GM12872 (cell line): ENCODE measurements around the gene SNAI3.

Experiments used
- TF ChIP-seq, protein P1 (sequence below): IDR thresholded peaks from 3 replicates; pipeline ENCODE4 v1.5.1; 2011; ENCODE audit warnings: low read depth, mild to moderate bottlenecking, low read length, moderate library complexity; ENCODE audit not compliant: insufficient read depth

The SNAI3 gene

DNA sequence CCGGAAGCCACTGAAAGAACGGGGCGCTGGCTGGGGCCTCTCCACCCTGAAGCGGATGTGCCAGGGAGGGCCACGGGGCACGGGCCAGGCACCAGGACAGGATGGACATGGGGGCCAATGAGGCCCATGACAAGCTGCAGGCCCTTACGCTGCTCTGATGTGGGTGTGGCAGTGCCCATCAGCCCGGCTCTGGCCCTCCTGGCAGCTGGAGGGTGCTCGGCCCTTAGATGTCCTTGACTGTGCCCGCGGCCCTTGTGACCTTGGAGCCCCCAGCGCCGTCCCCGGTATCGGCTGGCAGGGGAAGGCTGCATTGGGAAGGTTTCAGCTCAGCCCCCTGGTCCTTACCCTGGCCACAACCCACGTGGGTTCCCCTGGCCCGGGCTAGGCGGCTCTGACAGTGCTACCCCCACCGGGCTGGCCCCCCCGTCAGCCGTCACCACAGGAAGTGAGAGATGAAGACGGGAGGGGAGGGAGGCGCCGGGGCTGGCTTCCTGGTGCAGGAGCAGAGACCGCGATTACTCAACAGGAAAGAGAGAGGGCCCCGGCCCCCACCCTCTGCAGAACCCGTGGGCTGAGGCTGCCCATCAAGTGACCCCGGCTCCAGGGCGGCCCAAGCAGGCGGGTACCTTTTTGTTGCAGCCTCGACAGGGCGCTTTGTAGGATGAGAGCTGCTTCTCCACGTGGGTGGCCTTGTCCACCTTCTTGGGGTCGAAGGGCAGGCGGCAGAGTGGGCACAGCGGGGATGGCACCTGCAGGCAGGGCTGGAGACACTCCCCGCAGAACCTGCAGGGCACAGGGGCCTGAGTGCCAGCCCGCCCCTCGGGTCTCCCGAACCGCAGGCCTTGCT, 14.6 kb upstream of the SNAI3 start:
- TF ChIP-seq, protein P1, sequence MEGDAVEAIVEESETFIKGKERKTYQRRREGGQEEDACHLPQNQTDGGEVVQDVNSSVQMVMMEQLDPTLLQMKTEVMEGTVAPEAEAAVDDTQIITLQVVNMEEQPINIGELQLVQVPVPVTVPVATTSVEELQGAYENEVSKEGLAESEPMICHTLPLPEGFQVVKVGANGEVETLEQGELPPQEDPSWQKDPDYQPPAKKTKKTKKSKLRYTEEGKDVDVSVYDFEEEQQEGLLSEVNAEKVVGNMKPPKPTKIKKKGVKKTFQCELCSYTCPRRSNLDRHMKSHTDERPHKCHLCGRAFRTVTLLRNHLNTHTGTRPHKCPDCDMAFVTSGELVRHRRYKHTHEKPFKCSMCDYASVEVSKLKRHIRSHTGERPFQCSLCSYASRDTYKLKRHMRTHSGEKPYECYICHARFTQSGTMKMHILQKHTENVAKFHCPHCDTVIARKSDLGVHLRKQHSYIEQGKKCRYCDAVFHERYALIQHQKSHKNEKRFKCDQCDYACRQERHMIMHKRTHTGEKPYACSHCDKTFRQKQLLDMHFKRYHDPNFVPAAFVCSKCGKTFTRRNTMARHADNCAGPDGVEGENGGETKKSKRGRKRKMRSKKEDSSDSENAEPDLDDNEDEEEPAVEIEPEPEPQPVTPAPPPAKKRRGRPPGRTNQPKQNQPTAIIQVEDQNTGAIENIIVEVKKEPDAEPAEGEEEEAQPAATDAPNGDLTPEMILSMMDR: no peak

DNA sequence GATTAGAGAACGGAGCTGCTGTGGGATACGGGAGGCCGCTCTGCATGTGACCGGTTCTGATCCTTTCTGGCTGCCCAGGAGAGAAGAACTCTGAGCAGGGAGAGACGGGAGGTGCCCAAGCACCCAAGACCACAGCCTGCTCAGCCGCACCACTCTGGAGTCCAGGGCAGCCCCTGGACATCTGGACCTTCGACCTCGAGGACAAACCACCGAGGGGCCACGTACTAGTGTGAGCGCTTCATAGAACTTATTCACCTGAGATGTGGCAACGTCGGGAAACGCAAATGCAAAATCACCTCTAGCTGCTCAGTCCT, 14.0 kb upstream of the SNAI3 start:
- TF ChIP-seq, protein P1: no peak

DNA sequence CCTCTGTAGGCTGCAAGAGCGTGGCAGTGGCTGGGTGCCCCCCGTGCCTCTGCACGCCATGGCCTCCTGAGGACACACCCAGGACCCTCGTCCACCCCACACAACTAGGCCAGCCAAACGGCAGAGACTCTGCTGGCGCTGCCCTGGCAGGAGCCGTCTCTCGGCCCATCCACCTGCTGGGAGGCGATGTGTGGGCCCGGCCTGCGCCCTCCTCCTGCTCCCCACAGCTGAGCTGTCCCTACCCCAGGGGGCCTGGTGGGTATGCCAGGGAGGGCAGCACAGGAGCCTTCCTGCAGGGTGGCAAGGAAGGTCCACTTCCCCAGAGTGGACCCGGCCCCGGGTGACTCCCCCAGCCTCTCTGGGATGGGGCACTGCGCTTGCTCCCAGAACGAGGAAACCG, 12.9 kb upstream of the SNAI3 start:
- TF ChIP-seq, protein P1: no peak

DNA sequence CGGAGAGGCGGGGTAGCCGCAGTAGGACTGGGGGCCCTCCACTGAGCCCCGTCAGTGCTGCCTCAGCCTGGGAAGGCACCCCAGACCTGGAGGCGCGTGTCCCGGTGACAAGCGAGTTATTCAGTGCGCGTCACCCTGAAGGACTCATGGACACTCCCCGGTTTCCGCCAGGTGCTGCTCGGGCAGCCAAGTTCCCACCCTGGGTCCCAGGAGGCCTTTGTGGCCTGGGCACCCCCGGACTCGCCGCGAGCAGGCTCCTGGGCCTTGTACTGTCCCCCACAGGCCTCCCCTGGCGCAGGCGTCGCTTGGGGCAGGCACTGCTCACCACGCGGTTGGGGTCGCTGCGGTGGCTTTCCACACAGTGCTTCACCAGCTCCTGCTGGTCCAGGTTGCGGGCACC, 12.3 kb upstream of the SNAI3 start:
- TF ChIP-seq, protein P1: no peak

DNA sequence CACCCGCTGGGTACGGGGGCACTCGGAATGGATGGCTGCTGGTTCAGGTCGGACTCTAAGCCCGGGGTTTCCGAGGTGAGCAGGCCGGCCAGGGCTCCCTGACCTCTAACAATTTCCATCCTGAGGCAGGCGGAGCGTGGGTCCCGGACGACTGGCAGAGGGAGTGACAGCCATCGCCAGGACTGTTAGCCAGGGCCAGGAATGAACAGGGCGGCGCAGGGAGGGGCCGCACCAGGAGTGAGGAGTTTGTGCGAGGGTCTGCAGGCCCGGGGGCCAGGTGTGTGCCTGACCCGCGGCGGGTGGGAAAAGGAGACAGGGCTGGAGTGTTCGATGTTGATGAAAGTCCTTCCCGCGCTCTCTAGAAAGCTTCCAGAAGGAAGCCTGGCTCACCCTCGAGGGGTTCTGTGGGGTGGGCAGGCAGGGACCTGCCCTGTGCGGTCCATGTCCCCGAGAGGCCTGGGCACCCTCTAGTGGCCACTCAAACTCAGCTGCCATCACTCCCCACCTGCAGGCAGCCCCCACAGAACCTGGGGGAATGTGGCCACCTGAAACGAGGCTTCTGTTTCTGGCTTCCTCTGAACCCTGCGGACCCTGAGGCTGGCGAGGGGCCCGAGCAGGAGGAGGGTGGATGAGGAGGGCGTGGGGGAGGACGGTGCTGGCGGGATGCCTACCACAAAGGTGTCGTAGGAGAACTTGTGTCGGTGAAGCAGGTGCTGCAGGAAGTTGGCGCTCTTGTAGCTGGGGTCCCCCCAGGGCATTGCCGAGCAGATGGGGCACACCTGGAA, 11.7 kb upstream of the SNAI3 start:
- TF ChIP-seq, protein P1: peak; percentile 39

DNA sequence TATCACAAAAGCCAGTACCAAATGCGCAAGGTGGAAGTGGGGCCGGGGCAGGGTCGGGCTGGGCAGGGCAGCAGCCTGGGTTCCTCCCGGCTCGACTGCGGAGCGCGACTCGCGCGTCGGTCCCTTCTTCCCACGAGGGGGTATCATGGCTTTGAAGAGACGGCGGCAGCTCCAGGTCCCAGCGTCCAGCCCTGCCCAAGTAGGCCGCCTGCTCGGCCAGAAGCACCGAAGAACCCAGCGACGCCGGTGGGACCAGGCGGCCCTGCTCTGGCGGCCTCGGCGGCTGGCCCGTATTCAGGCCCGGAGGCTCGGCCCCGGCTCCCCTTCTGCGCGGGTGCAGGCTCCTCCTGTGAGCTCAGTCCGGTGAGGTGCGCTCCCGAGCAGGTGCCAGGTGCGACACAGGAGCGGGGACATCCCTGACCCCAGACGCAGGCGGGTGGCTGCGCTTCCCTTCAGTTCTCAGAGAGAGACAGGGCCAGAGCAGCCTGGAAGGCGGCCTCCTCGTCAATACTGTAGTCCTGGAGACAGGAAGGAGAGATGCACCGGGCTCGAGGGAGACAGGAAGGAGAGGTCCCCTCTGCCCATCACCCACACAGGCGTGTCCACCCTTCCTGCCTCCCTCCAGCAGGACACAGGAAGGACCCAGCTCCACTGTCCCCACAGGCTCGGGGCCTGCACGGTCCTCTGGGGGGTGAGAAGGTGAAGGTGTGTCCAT, 11.0 kb upstream of the SNAI3 start:
- TF ChIP-seq, protein P1: no peak

DNA sequence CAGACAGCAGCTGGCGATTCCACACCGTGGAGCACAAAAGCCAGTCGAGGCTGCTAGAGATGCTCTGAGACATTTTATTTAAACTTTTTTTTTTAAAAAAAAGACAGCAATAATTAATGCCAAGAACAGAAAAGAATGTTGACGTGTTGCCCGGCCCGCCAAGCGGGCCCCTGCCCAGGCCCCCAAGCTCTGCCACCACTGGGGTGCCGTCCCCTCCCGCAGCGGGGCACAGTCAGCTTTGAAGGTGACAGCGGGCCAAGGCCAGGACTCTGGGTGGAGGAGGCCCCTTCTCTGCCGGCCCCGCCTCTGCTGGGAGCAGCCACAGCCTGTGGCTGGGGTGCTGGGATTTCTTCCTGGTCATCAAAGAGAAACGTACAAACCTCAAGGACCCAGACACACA, 10.1 kb upstream of the SNAI3 start:
- TF ChIP-seq, protein P1: no peak
